Type B pancreatic cell (in vitro differentiated cells): ENCODE measurements around the gene NGLY1. TPM values are rescaled to one million over a fixed set of nuclear protein-coding genes. Genes with fewer than 3 reads are reported as not detected.

Source experiments
- DNase-seq: peaks from one replicate; pipeline ENCODE4 v3.0.0; 2021; ENCODE audit warnings: mixed read lengths; ENCODE audit not compliant: unreplicated experiment; ENCODE audit errors: extremely low spot score
- H3K27ac Mint-ChIP-seq: 2 replicates; pipeline ENCODE4 v1.8.0; 2021; ENCODE audit warnings: mild to moderate bottlenecking, mixed read lengths
- H3K27me3 Mint-ChIP-seq: 2 replicates; pipeline ENCODE4 v1.8.0; 2021; ENCODE audit warnings: mixed read lengths
- H3K36me3 Mint-ChIP-seq: 2 replicates; pipeline ENCODE4 v1.8.0; 2021; ENCODE audit warnings: mixed read lengths
- H3K4me1 Mint-ChIP-seq: one replicate; pipeline ENCODE4 v1.8.0; 2021; ENCODE audit warnings: mixed read lengths; ENCODE audit not compliant: unreplicated experiment
- H3K4me3 Mint-ChIP-seq: 2 replicates; pipeline ENCODE4 v1.8.0; 2021; ENCODE audit warnings: mild to moderate bottlenecking, mixed read lengths
- H3K9me3 Mint-ChIP-seq: 2 replicates; pipeline ENCODE4 v1.8.0; 2021; ENCODE audit warnings: mixed read lengths
- CTCF ChIP-seq: fragments of 200-600 bp; sonication (generic); conservative IDR thresholded peaks from 2 replicates; pipeline ENCODE4 v1.5.0; 2021; ENCODE audit warnings: antibody characterized with exemption, mild to moderate bottlenecking
- total RNA-seq: library from RNA; stranded (reverse); gene quantifications from 2 replicates; pipeline ENCODE4 v1.2.1, GENCODE V29; 2021; ENCODE audit warnings: low replicate concordance

Gene NGLY1
- total RNA-seq, 1 donor from 2014 or later, result 38.9 TPM

- H3K27ac Mint-ChIP-seq, result no peak overlapping the region
- H3K9me3 Mint-ChIP-seq, result no peaks in the 10 kb centered on the region
- DNase-seq, result no peak
- peaks cover 19% of the 10 kb centered on the region for H3K4me1 Mint-ChIP-seq
- H3K27me3 Mint-ChIP-seq, result no peaks in the 10 kb centered on the region
- no peaks in the 10 kb centered on the region for H3K36me3 Mint-ChIP-seq
- TF ChIP-seq CTCF, result no peak
- no peak overlapping the region for H3K4me3 Mint-ChIP-seq
Observed at GRCh38 chr3:25678581-25678980, 104.7 kb downstream of the NGLY1 start.

GRCh38 chr3:25677121-25677520 lies 106.1 kb downstream of the NGLY1 start:
- Mint-ChIP-seq H3K4me3 (no peak overlapping the region), H3K36me3 (no peaks in the 10 kb centered on the region), H3K9me3 (no peaks in the 10 kb centered on the region), H3K27ac (no peak overlapping the region), H3K4me1 (peaks cover 19% of the 10 kb centered on the region), H3K27me3 (no peaks in the 10 kb centered on the region)
- no peak for DNase-seq
- no peak for TF ChIP-seq CTCF

GRCh38 chr3:25674670-25675069 lies 108.6 kb downstream of the NGLY1 start:
- Mint-ChIP-seq H3K4me1 (peaks cover 19% of the 10 kb centered on the region), H3K27me3 (no peaks in the 10 kb centered on the region), H3K36me3 (no peaks in the 10 kb centered on the region), H3K4me3 (no peak overlapping the region), H3K27ac (no peak overlapping the region), H3K9me3 (no peaks in the 10 kb centered on the region)
- TF ChIP-seq CTCF, result no peak
- DNase-seq, result no peak

GRCh38 chr3:25673738-25674298 lies 109.4 kb downstream of the NGLY1 start:
- Mint-ChIP-seq H3K27ac (no peak overlapping the region), H3K9me3 (no peaks in the 10 kb centered on the region), H3K4me1 (peaks cover 15% of the 10 kb centered on the region), H3K27me3 (no peaks in the 10 kb centered on the region), H3K36me3 (no peaks in the 10 kb centered on the region), H3K4me3 (no peak overlapping the region)
- TF ChIP-seq CTCF, result no peak
- DNase-seq, result no peak

Other genes with a start within 250 kb of the NGLY1 start
- gene TOP2B, start 118.5 kb downstream of the NGLY1 start, total RNA-seq, result 106 and 198 TPM in 2 replicates
- 12.4 and 15.2 TPM in 2 replicates for gene OXSM, start 6.6 kb upstream of the NGLY1 start, total RNA-seq